Mesothelial cell of epicardium (in vitro differentiated cells): ENCODE results near the gene MATK. TPM values are rescaled to one million over a fixed set of nuclear protein-coding genes. Genes with fewer than 3 reads are reported as not detected.

Experiments used
- DNase-seq, 2 experiments: peaks; one replicate each; pipeline ENCODE4 v3.0.0; 2021; ENCODE audit warnings: low spot score in 2 of 2; ENCODE audit not compliant: unreplicated experiment in 2 of 2
- H3K27ac Mint-ChIP-seq: 2 replicates; pipeline ENCODE4 v1.8.0; 2021; ENCODE audit warnings: mixed read lengths
- H3K27me3 Mint-ChIP-seq: 2 replicates; pipeline ENCODE4 v1.8.0; 2021; ENCODE audit warnings: low read depth, mixed read lengths
- H3K36me3 Mint-ChIP-seq: 2 replicates; pipeline ENCODE4 v1.8.0; 2021; ENCODE audit warnings: mixed read lengths
- H3K4me1 Mint-ChIP-seq: 2 replicates; pipeline ENCODE4 v1.8.0; 2021; ENCODE audit warnings: mixed read lengths
- H3K4me3 Mint-ChIP-seq: 2 replicates; pipeline ENCODE4 v1.8.0; 2021; ENCODE audit warnings: mild to moderate bottlenecking, moderate library complexity, mixed read lengths
- H3K9me3 Mint-ChIP-seq: 2 replicates; pipeline ENCODE4 v1.8.0; 2021; ENCODE audit warnings: mixed read lengths
- total RNA-seq: library from RNA; stranded (reverse); gene quantifications from 3 replicates; pipeline ENCODE4 v1.2.1, GENCODE V29; 2021
- TF ChIP-seq, protein P1 (sequence below): fragments of 200-600 bp; sonication (generic); IDR thresholded peaks from one replicate; pipeline ENCODE4 v1.5.0; 2021; ENCODE audit warnings: antibody characterized with exemption; ENCODE audit not compliant: unreplicated experiment

MATK gene
- total RNA-seq, 1 donor from 2014 or later, result 3.7 TPM

DNA sequence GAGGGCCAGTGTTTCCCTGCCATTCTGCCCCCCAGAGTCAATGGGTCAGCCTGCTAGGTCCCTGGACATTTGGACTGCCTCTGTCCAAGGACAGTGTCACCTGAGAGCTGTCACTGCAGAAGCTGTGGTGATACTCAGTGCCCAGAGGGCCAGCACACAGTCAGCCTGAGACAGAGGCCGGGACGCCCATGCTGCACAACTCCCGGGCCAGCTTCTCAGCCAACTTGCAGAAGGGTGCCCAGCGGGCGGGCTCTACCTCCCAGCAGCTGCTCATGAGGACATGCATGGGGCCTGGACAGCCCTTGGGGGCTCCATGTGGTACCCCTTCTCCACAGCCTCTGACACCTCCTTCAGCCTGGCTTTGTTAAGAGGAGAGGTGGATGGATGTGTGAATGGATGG, 10.3 kb downstream of the MATK start:
- Mint-ChIP-seq H3K4me1 (peaks cover 5% of the 10 kb centered on the region), H3K36me3 (no peaks in the 10 kb centered on the region), H3K9me3 (peaks cover under 1% of the 10 kb centered on the region), H3K4me3 (no peak overlapping the region), H3K27ac (no peak overlapping the region), H3K27me3 (no peaks in the 10 kb centered on the region)
- no peak for DNase-seq
- TF ChIP-seq, protein P1, sequence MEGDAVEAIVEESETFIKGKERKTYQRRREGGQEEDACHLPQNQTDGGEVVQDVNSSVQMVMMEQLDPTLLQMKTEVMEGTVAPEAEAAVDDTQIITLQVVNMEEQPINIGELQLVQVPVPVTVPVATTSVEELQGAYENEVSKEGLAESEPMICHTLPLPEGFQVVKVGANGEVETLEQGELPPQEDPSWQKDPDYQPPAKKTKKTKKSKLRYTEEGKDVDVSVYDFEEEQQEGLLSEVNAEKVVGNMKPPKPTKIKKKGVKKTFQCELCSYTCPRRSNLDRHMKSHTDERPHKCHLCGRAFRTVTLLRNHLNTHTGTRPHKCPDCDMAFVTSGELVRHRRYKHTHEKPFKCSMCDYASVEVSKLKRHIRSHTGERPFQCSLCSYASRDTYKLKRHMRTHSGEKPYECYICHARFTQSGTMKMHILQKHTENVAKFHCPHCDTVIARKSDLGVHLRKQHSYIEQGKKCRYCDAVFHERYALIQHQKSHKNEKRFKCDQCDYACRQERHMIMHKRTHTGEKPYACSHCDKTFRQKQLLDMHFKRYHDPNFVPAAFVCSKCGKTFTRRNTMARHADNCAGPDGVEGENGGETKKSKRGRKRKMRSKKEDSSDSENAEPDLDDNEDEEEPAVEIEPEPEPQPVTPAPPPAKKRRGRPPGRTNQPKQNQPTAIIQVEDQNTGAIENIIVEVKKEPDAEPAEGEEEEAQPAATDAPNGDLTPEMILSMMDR, result no peak

DNA sequence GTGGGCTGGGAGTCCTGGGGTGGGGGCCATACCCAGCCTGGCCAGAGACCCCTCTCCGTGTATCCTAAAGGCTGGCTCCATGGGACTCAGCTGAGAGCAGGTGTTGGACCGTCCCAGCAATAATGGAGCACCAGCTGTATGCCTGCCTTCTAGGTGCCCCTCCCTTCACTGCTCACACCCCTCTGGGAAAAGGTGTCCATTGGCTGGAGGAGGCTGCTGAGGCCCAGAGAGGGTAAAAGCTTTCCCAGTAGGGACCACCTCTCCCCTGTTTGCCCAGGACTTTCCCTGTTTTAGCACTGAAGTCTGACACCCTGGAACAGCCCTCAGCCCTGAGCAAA, 10.8 kb downstream of the MATK start:
- TF ChIP-seq, protein P1, result no peak
- H3K4me3 Mint-ChIP-seq, result no peak overlapping the region
- no peaks in the 10 kb centered on the region for H3K36me3 Mint-ChIP-seq
- peaks cover 5% of the 10 kb centered on the region for H3K4me1 Mint-ChIP-seq
- no peaks in the 10 kb centered on the region for H3K27me3 Mint-ChIP-seq
- DNase-seq, result no peak
- no peak overlapping the region for H3K27ac Mint-ChIP-seq
- no peaks in the 10 kb centered on the region for H3K9me3 Mint-ChIP-seq

DNA sequence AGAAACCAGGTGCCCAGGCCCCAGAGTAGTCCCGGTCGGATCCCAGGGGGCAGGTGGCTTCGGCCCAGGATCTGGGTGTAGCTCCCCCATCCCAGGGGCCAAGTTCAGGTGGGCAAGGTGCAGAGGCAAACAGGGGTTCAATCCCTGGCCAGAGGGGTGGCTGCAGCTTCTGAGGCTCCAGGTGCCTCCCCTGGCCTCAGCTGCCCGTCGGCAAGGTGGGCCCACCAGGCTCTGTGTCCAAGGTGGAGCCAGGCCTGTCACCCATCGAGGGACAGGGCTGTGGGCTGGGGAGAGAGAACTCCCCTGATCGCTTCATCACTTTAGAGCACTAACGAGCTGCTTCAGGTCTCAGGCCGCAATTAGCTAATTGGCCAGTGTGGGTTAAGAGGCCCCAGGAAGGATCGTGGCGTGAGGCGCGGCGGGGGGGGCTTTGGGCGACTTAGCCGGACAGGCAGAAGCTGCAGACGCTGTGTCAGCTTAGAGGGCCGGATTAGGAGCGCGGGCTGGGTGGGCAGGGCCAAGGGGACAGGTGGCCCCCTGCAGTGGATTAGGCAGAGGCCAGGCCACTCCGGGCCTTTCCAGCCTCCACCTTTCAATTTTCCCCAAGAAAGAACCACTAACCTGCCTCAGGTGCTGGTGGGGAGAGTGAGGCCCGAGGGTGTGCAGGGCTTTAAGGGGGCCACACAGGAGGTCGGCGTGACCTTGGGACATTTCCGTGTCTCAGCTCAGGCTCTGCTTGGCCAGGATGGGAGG, 11.4 kb downstream of the MATK start:
- Mint-ChIP-seq H3K36me3 (no peaks in the 10 kb centered on the region), H3K4me3 (no peak overlapping the region), H3K27ac (no peak overlapping the region), H3K9me3 (no peaks in the 10 kb centered on the region), H3K27me3 (no peaks in the 10 kb centered on the region), H3K4me1 (peaks cover 5% of the 10 kb centered on the region)
- TF ChIP-seq, protein P1, result no peak
- DNase-seq, result no peak

DNA sequence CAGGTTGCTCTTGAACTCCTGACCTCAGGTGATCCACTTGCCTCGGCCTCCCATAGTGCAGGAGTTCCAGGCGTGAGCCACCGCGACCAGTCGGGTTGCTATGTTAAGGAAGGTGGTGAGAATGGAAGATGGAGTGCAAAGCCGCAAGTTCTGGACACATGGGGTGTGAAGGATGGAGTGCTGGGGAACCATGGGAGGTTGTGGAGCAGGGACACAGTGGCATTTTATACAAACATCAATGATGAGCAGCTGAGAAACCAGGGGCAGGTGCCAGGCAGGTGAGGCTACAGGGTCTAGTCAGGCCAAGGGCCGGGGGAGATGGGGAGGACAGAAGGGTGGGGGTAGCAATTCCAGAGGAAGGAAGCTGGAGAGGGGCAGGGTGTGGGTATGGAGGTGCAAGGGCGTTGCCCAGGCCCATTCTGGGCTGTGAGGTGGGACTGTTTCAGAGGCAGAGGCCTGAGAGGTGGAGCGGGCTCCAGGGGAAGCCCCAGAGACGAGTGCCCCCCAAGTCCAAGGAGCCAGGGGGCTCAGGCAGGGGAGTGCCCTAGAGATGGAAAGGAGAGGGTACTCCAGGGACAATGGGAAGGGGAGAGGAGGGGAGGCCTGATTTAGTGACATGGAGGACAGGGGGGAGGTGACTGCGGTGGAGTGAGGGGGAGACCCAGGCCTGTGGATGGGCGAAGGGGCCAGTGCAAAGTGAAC, 12.2 kb downstream of the MATK start:
- Mint-ChIP-seq H3K27ac (no peak overlapping the region), H3K4me1 (peaks cover 5% of the 10 kb centered on the region), H3K27me3 (no peaks in the 10 kb centered on the region), H3K36me3 (peaks cover 1% of the 10 kb centered on the region), H3K4me3 (no peak overlapping the region), H3K9me3 (no peaks in the 10 kb centered on the region)
- TF ChIP-seq, protein P1, result no peak
- DNase-seq, result no peak

DNA sequence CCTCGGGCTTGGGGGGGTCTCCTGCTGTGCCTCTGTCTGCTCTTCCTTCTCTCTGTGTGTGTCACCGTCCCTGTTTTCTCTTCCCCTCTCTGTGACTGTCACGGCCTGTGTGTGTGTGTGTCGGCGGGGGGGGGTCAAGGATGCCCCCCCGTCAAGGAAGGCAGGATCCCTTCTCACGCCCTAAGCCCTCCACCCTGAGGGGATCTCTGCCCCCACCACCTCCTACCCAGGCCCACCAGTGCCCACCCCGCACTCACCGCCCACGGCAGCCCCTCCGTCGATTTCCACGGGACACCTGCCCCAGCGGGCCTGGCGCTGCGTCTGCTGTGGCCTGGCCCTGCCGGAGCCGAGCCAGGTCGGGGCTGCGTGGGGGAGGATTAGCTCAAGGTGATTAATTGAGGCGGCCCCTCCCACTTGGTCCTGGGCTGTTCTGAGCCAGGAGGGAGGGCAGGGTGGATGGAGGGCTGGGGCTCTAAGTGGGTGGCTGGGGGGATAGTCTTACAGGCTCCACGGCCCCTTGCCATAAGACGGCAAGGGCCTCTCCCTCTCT, 14.2 kb downstream of the MATK start, which contains the start of gene RAX2:
RAX2 (minus strand) TSS at position 323 of the 550 bp plus-strand sequence. CDS start 486 bp downstream, outside the sequence.
- TF ChIP-seq, protein P1, result no peak
- H3K36me3 Mint-ChIP-seq, result peaks cover 4% of the 10 kb centered on the region
- no peaks in the 10 kb centered on the region for H3K27me3 Mint-ChIP-seq
- DNase-seq, result no peak
- no peak within 1 kb of the TSS for H3K4me3 Mint-ChIP-seq
- H3K9me3 Mint-ChIP-seq, result no peaks in the 10 kb centered on the region
- H3K27ac Mint-ChIP-seq, result no peak within 1 kb of the TSS
- H3K4me1 Mint-ChIP-seq, result peaks cover 5% of the 10 kb centered on the region
